Peyer's patch (tissue), 4 donors: ENCODE data around the gene PRR16.

Experiments
- CTCF ChIP-seq, 6 experiments: fragments of 450-650 bp in 4 of 6; fragments of 200-600 bp in 2 of 6; sonication (generic) in 1 of 6; IDR thresholded peaks; one replicate each; pipeline ENCODE4 v1.5.1; 2017 to 2019; ENCODE audit warnings: antibody characterized with exemption in 6 of 6, mild to moderate bottlenecking in 3 of 6, moderate library complexity in 1 of 6
- POLR2A ChIP-seq, 2 donors: fragments of 450-650 bp; IDR thresholded peaks; one replicate each; pipeline ENCODE4 v1.5.1; 2017; ENCODE audit warnings: antibody characterized with exemption in 2 of 2, mild to moderate bottlenecking in 2 of 2, moderate library complexity in 2 of 2

GRCh38 chr5:120697147-120697546, 233.0 kb downstream of the PRR16 start:
- no peak for TF ChIP-seq CTCF (IDR thresholded peaks at IDR 0.05)
- TF ChIP-seq POLR2A (IDR thresholded peaks at IDR 0.05) = no peak
